GM21360 (cell line): ENCODE results near the gene KLHDC8B.
"Not testable (repeated sequence)": the region's sequence is repeated elsewhere in the genome, so short reads cannot be mapped to it uniquely, and the experiment has no call there.

ENCODE experiments used
- ATAC-seq: cut with Tn5 transposase; IDR thresholded peaks from one replicate; pipeline ENCODE4 v1.9.1; 2021; ENCODE audit warnings: mild to moderate bottlenecking, moderate library complexity; ENCODE audit not compliant: unreplicated experiment

KLHDC8B gene

GRCh38 chr3:49181351-49181750 is 10.0 kb downstream of the KLHDC8B start:
- ATAC-seq = no peak

GRCh38 chr3:49182682-49183081 is 11.3 kb downstream of the KLHDC8B start:
- ATAC-seq = no peak

- no peak for ATAC-seq
Measured at GRCh38 chr3:49183873-49184272, 12.5 kb downstream of the KLHDC8B start.

- no peak for ATAC-seq
Measured at GRCh38 chr3:49191741-49192140, 20.3 kb downstream of the KLHDC8B start.

- ATAC-seq = no peak
Measured at GRCh38 chr3:49198161-49198560, 26.8 kb downstream of the KLHDC8B start.

- ATAC-seq = no peak
Measured at GRCh38 chr3:49198611-49199230, 27.3 kb downstream of the KLHDC8B start.

- no peak for ATAC-seq
Measured at GRCh38 chr3:49199239-49199899, 28.0 kb downstream of the KLHDC8B start.

GRCh38 chr3:49199900-49200281 is 28.5 kb downstream of the KLHDC8B start:
- no peak for ATAC-seq

GRCh38 chr3:49213541-49213943 is 42.1 kb downstream of the KLHDC8B start:
- no peak for ATAC-seq

- no peak for ATAC-seq
Measured at GRCh38 chr3:49213998-49214397, 42.6 kb downstream of the KLHDC8B start.

GRCh38 chr3:49216687-49217086 is 45.3 kb downstream of the KLHDC8B start:
- not testable (repeated sequence) for ATAC-seq

- not testable (repeated sequence) for ATAC-seq
Measured at GRCh38 chr3:49217108-49217507, 45.7 kb downstream of the KLHDC8B start.

- ATAC-seq = no peak
Measured at GRCh38 chr3:49217688-49218470, 46.5 kb downstream of the KLHDC8B start.

GRCh38 chr3:49218471-49218989 is 47.1 kb downstream of the KLHDC8B start:
- ATAC-seq = not testable (repeated sequence)

- ATAC-seq = no peak
Measured at GRCh38 chr3:49219132-49219531, 47.7 kb downstream of the KLHDC8B start.

GRCh38 chr3:49220985-49221563 is 49.7 kb downstream of the KLHDC8B start:
- not testable (repeated sequence) for ATAC-seq

GRCh38 chr3:49222002-49222401 is 50.6 kb downstream of the KLHDC8B start:
- no peak for ATAC-seq
